Body of pancreas (tissue), 4 donors: ENCODE data around the gene PKIB.

ENCODE experiments used
- POLR2A ChIP-seq, 3 donors: fragments of 450-650 bp; IDR thresholded peaks; one replicate each; pipeline ENCODE4 v1.6.1; 2016; ENCODE audit warnings: antibody characterized with exemption in 3 of 3, mild to moderate bottlenecking in 2 of 3
- TF ChIP-seq, protein P1 (sequence below), 7 experiments: fragments of 450-650 bp in 4 of 7; fragments of 200-600 bp in 3 of 7; sonication (generic) in 3 of 7; IDR thresholded peaks; one replicate each; pipeline ENCODE4 v1.5.1; 2016 to 2019; ENCODE audit warnings: antibody characterized with exemption in 7 of 7

- TF ChIP-seq, protein P1, sequence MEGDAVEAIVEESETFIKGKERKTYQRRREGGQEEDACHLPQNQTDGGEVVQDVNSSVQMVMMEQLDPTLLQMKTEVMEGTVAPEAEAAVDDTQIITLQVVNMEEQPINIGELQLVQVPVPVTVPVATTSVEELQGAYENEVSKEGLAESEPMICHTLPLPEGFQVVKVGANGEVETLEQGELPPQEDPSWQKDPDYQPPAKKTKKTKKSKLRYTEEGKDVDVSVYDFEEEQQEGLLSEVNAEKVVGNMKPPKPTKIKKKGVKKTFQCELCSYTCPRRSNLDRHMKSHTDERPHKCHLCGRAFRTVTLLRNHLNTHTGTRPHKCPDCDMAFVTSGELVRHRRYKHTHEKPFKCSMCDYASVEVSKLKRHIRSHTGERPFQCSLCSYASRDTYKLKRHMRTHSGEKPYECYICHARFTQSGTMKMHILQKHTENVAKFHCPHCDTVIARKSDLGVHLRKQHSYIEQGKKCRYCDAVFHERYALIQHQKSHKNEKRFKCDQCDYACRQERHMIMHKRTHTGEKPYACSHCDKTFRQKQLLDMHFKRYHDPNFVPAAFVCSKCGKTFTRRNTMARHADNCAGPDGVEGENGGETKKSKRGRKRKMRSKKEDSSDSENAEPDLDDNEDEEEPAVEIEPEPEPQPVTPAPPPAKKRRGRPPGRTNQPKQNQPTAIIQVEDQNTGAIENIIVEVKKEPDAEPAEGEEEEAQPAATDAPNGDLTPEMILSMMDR (IDR thresholded peaks at IDR 0.05) = no peak
- no peak for TF ChIP-seq POLR2A (IDR thresholded peaks at IDR 0.05)
These were observed 44.5 kb upstream of the PKIB start for GRCh38 chr6:122565708-122566107.
